Prostate gland (tissue), 2 donors: Measurements from ENCODE around the gene KRTAP10-2.

ENCODE experiments used
- CTCF ChIP-seq, 4 experiments: fragments of 200-600 bp in 2 of 4; fragments of 450-650 bp in 2 of 4; sonication (generic) in 2 of 4; IDR thresholded peaks; 1 replicate in 3 of 4; 2 replicates in 1 of 4; pipeline ENCODE4 v1.5.1; 2016 to 2019; ENCODE audit warnings: antibody characterized with exemption in 4 of 4, mild to moderate bottlenecking in 2 of 4, moderate library complexity in 2 of 4
- POLR2AphosphoS5 ChIP-seq: sonication (generic); formaldehyde crosslinking; IDR thresholded peaks from one replicate; pipeline ENCODE4 v1.6.1; 2017; ENCODE audit warnings: antibody characterized with exemption

- no peak for TF ChIP-seq CTCF (IDR thresholded peaks at IDR 0.05)
- TF ChIP-seq POLR2AphosphoS5, result no peak
These were observed 27.9 kb upstream of the KRTAP10-2 start for GRCh38 chr21:44579056-44579832.
